GM21526 (cell line): ENCODE data around the gene MAPT.

Source experiments
- ATAC-seq: cut with Tn5 transposase; IDR thresholded peaks from one replicate; pipeline ENCODE4 v1.9.1; 2021; ENCODE audit warnings: moderate library complexity; ENCODE audit not compliant: unreplicated experiment, low FRiP score

Gene MAPT

DNA sequence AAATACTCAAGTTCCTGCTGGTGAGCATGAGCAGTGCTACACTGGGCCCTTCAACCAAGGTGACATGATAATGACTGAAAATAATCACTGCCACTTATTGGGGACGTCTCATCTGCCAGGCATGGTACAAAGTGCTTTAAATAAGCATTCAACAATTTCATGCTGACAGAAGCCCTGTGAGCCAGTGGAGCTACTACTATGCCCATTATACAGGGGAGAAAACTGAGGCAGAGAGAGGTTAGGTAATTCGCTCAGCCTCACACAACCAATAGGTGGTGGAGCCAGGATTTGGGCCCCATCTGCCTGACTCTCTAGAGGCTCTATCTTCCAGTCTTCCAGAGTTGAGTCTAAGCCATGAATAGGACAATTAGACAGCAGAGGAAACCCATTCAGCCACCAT lies 74.4 kb downstream of the MAPT start:
- ATAC-seq, result no peak

DNA sequence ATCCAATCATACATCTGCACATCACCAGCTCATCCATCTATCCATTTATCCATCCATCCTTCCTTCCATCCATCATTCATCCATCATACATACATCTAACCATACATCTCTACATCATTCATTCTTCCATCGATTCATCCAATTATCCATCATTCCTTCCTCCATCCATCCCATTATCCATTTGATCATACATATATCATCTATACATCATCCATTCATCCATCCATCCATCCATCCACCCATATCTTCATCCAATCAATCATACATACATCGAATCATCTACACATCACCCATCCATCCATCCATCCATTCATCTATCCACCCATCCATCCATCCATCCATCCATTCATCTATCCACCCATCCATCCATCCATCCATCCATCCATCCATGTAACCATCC lies 75.4 kb downstream of the MAPT start:
- no peak for ATAC-seq

DNA sequence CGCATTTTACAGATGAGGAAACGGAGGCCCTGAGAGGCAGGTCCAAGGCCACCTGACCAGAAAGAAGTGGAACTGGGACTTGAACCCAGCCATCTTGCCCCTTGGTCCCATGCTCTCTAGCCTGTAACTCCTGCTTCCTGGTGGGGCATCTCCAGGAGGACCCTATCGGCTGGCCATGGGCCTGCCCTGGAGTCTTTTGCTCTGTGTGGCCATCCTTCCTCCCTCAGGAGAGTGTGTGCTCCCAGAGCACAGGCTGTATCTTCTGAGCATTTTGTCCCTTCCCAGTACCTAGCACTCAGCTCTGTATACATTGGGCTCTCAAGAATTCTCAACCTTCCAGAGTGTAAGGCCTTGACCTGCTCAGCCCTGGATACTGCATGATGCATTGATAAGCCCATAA lies 76.3 kb downstream of the MAPT start:
- no peak for ATAC-seq

GRCh38 chr17:45971698-45972141 lies 77.4 kb downstream of the MAPT start:
- no peak for ATAC-seq

DNA sequence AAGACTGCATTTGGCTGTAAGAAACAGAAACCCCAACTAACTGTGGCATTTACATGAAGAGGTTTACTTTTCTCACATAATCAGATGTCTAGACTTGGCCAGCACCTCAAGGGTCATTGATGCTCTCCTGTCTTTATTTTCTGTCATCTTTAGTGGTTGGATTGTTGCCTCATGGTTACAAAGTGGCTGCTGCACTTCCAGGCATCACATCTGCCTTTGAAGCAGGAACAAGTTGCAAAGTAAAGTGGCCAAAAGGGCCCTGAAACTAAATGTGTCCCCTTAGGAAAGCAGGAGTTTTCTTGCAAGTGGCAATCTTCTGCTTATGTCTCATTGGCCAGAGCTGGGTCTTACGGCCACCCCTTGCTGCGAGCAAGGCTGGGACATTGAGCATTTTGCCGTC lies 78.2 kb downstream of the MAPT start:
- ATAC-seq, result no peak

GRCh38 chr17:45973099-45973780 lies 78.9 kb downstream of the MAPT start:
- ATAC-seq, result no peak

- ATAC-seq, result no peak
These were observed 79.8 kb downstream of the MAPT start for GRCh38 chr17:45973946-45974859.

DNA sequence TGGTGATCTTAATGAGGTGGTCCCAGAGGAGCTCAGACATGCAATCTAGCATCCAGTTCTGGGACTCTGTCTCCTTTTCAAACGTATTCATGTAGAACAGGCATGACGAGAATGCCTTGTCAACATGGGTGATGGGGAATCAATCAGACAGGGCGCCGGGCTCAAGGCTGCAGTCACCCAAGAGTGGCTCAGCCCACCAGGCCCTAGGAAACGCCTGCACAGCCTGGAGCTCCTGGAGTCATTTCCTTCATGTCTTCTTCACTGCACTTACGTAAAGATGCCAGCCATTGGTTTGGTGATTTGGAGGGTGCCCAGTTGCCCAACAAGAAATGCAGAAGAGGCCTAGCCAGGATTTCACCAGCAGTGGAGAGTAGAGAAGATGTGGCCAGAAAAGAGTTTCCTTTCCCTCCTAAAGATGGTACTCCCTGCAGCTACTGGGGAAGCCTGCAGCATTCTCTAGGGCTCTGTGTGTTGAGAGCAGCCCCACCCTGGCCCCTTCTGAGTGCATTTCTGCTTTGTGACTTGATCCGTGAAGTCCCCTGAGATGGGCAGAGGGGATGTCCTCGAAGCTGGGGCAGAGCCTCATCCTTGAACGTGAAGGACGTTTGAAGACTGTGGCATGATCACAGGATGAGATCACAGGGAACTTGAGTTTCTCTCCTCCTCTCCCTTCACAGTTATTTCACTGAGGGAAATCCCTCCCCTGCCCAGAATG lies 80.7 kb downstream of the MAPT start:
- ATAC-seq, result no peak

- no peak for ATAC-seq
These were observed 81.4 kb downstream of the MAPT start for GRCh38 chr17:45975640-45976295.

- ATAC-seq, result no peak
These were observed 82.0 kb downstream of the MAPT start for GRCh38 chr17:45976391-45976754.

DNA sequence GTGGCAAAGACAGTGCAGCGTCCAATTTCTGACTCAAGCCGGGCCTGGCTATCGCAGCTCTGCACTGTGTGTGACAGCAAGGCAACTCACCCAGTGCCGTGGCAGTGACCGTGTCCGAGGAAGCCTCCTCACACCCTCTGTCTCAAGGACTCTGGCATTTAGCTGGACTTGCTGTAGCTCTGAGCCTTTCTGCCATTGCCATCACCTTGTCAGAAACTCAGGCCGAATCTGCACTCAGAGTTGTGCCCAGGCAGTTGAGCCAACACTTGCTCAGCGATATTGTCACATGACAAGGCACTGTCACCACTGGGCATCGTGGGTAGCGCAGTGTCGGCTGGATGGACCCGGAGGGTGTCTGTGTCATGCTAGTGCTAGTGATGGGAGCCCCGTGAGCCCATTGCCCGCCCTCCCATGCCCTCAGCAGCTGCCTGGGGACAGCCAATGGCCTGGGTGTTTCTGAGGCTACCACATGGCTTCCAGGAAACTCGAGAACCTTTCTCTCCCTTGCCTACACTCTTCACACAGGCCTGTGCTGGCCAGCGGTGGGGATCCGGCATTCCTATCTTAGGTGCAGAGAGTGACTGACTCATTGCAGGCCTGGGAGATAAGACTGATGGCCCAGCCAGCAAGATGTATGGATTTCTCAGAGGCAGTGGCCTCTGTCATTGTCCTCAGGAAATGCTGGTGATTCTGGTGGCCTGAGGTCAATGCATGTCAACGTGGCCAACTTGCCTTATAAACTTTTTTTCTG lies 82.6 kb downstream of the MAPT start:
- no peak for ATAC-seq

- ATAC-seq, result no peak
These were observed 83.1 kb downstream of the MAPT start for GRCh38 chr17:45977506-45977824.

- ATAC-seq, result no peak
These were observed 83.7 kb downstream of the MAPT start for GRCh38 chr17:45977976-45978626.

DNA sequence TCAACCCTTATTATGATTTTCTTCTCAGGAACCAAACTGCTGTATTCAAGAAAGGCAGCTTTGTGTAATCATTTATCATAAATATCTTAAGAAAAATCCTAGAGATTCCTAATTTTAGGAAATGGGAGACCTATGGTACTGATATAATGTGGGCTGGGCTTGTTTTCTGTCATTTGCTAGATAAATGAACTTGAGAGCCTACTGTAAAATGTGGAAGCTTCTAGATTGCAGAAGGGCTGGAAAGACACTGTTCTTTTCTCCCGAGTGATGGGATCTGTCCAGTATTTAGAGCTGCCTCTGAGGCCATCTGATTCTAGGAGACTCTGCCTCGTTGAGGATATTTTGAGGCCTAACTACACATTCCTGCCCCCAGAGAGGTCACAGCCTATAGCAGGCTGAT lies 84.8 kb downstream of the MAPT start:
- ATAC-seq, result no peak

DNA sequence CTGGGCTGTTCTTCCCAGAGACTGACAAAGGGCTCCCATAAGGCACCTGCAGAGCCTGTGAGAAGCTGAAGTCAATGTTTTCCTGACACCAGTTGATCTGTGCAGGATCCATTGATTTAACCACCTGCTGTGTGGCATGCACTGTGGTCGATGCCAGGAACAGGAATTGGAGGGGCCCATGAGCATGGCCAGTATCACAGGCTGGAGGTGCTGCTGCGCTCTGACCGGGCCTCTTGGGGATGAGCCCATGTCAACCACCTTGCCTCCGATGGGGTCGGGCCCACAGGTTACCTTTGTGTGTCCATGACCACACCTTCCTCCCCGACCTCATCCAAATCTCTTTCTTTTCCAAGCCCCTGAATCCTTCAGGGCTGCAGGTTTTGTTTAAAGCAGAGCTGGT lies 86.5 kb downstream of the MAPT start:
- no peak for ATAC-seq

DNA sequence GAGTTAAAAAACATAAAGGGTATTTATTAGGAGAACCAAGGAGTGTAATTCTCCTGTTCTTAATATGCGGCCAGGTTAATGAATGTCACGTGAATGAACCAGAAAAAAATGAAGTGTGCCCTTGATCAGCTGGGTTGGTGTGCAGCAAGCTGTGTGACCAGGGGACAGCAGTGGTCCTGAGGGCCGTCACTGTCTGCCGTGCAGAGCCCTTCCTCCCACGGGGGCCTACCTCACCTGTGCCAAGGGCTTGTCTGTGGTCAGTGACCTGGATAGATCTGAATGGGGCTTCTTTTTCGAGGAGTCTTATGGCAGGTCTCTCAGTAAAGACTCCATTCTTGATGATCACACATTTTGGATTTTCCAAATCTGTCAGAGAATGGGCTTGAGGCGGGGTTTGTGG lies 87.0 kb downstream of the MAPT start:
- no peak for ATAC-seq

DNA sequence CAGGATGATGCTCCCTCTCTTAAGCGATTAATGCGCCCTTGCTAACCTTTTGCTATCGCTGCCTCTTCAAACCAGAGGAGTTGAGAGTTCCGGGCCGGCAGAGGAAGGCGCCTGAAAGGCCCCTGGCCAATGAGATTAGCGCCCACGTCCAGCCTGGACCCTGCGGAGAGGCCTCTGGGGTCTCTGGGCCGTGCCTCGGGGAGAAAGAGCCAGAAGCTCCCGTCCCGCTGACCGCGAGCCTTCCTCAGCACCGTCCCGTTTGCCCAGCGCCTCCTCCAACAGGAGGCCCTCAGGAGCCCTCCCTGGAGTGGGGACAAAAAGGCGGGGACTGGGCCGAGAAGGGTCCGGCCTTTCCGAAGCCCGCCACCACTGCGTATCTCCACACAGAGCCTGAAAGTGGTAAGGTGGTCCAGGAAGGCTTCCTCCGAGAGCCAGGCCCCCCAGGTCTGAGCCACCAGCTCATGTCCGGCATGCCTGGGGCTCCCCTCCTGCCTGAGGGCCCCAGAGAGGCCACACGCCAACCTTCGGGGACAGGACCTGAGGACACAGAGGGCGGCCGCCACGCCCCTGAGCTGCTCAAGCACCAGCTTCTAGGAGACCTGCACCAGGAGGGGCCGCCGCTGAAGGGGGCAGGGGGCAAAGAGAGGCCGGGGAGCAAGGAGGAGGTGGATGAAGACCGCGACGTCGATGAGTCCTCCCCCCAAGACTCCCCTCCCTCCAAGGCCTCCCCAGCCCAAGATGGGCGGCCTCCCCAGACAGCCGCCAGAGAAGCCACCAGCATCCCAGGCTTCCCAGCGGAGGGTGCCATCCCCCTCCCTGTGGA lies 88.6 kb downstream of the MAPT start:
- no peak for ATAC-seq

GRCh38 chr17:45983614-45984310 lies 89.4 kb downstream of the MAPT start:
- ATAC-seq, result no peak
